HEK293 (cell line): Measurements from ENCODE around the gene PMS1.
"Not testable (repeated sequence)": the region's sequence is repeated elsewhere in the genome, so short reads cannot be mapped to it uniquely, and the experiment has no call there.

Source experiments
- CTCF ChIA-PET: fragments of 350-600 bp; formaldehyde crosslinking; extraction: SDS; loops from one replicate; lab custom pipeline; 2021; ENCODE audit warnings: antibody characterized with exemption; lab: Yijun Ruan, JAX
- POLR2A ChIA-PET: fragments of 300-600 bp; formaldehyde crosslinking; extraction: SDS; loops from one replicate; lab custom pipeline; 2020; ENCODE audit warnings: antibody characterized with exemption, inconsistent platforms; lab: Yijun Ruan, JAX
- H3K27ac ChIP-seq: fragments of 200-500 bp; sonication (Bioruptor generic); 2 replicates; pipeline ENCODE4 v1.5.1; 2014; ENCODE audit warnings: low read depth, low read length, control low read depth, inconsistent platforms; ENCODE audit errors: extremely low read depth
- H3K36me3 ChIP-seq, 2 experiments: fragments of 200-500 bp in 1 of 2; sonication (Bioruptor generic) in 1 of 2; 1 replicate in 1 of 2; 2 replicates in 1 of 2; pipeline ENCODE4 v1.5.1; 2014 to 2017; ENCODE audit warnings: inconsistent platforms in 2 of 2, low read length in 2 of 2; ENCODE audit not compliant: control insufficient read depth in 2 of 2, insufficient read depth in 1 of 2
- H3K4me1 ChIP-seq: fragments of 200-500 bp; sonication (Bioruptor generic); 2 replicates; pipeline ENCODE4 v1.5.1; 2014; ENCODE audit warnings: mild to moderate bottlenecking, low read length, inconsistent platforms; ENCODE audit not compliant: control insufficient read depth, insufficient read depth
- H3K4me3 ChIP-seq: 2 replicates; pipeline ENCODE4 v1.5.1; 2011; ENCODE audit warnings: low read depth, mild to moderate bottlenecking, control low read depth, low read length, moderate library complexity
- H3K9me3 ChIP-seq: fragments of 200-500 bp; sonication (Bioruptor generic); 2 replicates; pipeline ENCODE4 v1.5.1; 2014; ENCODE audit warnings: low read depth, low read length, inconsistent platforms; ENCODE audit not compliant: control insufficient read depth, insufficient read depth
- ZBTB1 ChIP-seq: fragments of 450-650 bp; formaldehyde crosslinking; IDR thresholded peaks from 2 replicates; pipeline ENCODE4 v1.5.1; 2016; ENCODE audit warnings: missing biosample characterization, missing genetic modification characterization
- ZNF121 ChIP-seq: fragments of 450-650 bp; formaldehyde crosslinking; IDR thresholded peaks from 2 replicates; pipeline ENCODE4 v1.5.1; 2016; ENCODE audit warnings: missing biosample characterization, missing genetic modification characterization
- ZNF132 ChIP-seq: fragments of 450-650 bp; formaldehyde crosslinking; IDR thresholded peaks from 2 replicates; pipeline ENCODE4 v1.5.1; 2017; ENCODE audit warnings: missing biosample characterization, missing genetic modification characterization, borderline replicate concordance
- ZNF146 ChIP-seq: fragments of 450-650 bp; formaldehyde crosslinking; IDR thresholded peaks from 2 replicates; pipeline ENCODE4 v1.5.1; 2016; ENCODE audit warnings: missing biosample characterization, missing genetic modification characterization
- ZNF24 ChIP-seq: fragments of 450-650 bp; formaldehyde crosslinking; IDR thresholded peaks from 2 replicates; pipeline ENCODE4 v1.5.1; 2016; ENCODE audit warnings: missing biosample characterization, missing genetic modification characterization
- ZNF26 ChIP-seq: fragments of 450-650 bp; formaldehyde crosslinking; IDR thresholded peaks from 2 replicates; pipeline ENCODE4 v1.5.1; 2016; ENCODE audit warnings: missing biosample characterization, missing genetic modification characterization
- ZNF292 ChIP-seq: fragments of 450-650 bp; formaldehyde crosslinking; IDR thresholded peaks from 2 replicates; pipeline ENCODE4 v1.5.1; 2016; ENCODE audit warnings: low read depth, missing biosample characterization, missing genetic modification characterization, borderline replicate concordance
- ZNF48 ChIP-seq: fragments of 450-650 bp; formaldehyde crosslinking; IDR thresholded peaks from 2 replicates; pipeline ENCODE4 v1.5.1; 2016; ENCODE audit warnings: missing biosample characterization, missing genetic modification characterization
- ZNF596 ChIP-seq: fragments of 450-650 bp; IDR thresholded peaks from 2 replicates; pipeline ENCODE4 v1.5.0; 2018; ENCODE audit warnings: missing biosample characterization, mild to moderate bottlenecking, missing genetic modification characterization, moderate library complexity
- ZNF629 ChIP-seq: fragments of 450-650 bp; formaldehyde crosslinking; IDR thresholded peaks from 2 replicates; pipeline ENCODE4 v1.5.1; 2017; ENCODE audit warnings: missing biosample characterization, missing genetic modification characterization
- ZNF776 ChIP-seq: fragments of 450-650 bp; formaldehyde crosslinking; IDR thresholded peaks from 2 replicates; pipeline ENCODE4 v1.5.0; 2017; ENCODE audit warnings: missing biosample characterization, missing genetic modification characterization, borderline replicate concordance
- ZNF830 ChIP-seq: fragments of 450-650 bp; IDR thresholded peaks from 2 replicates; pipeline ENCODE4 v1.5.0; 2018; ENCODE audit warnings: missing biosample characterization, missing genetic modification characterization, low read depth, mild to moderate bottlenecking, moderate library complexity
- ZNF837 ChIP-seq: fragments of 450-650 bp; formaldehyde crosslinking; IDR thresholded peaks from 2 replicates; pipeline ENCODE4 v1.5.1; 2016; ENCODE audit warnings: missing biosample characterization, missing genetic modification characterization
- ZNF843 ChIP-seq: fragments of 450-650 bp; formaldehyde crosslinking; IDR thresholded peaks from 2 replicates; pipeline ENCODE4 v1.5.1; 2016; ENCODE audit warnings: missing biosample characterization, missing genetic modification characterization
- TF ChIP-seq, protein P1 (sequence below): fragments of 450-650 bp; formaldehyde crosslinking; IDR thresholded peaks from 2 replicates; pipeline ENCODE4 v1.5.1; 2016; ENCODE audit warnings: missing biosample characterization, missing genetic modification characterization, low read depth
- TF ChIP-seq, protein P2 (sequence below): fragments of 450-650 bp; formaldehyde crosslinking; optimal IDR thresholded peaks from 2 replicates; pipeline ENCODE3; 2016; ENCODE audit warnings: missing biosample characterization, mild to moderate bottlenecking, missing genetic modification characterization

PMS1 gene

DNA sequence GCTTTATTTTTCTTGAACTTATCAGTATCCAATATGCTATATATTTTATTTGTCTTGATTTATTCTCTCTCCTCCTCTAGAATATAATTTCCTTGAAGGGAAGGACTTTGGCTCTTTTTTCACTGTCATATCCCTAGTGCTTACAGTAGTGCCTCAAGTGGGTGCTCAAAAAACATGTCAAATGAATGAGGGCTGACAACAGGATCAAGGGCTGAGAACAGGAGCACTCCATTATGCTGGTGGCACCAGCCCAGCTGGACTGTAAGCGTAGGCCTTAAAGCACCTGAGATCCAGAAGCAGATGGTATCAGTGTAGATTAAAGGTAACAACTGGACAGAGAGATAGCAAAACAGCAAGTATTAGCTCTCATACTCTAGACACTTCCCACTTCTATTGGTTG lies 46.3 kb downstream of the PMS1 start (continued):
- TF ChIP-seq ZNF132 (no peak), ZNF146 (tag by site-specific recombination) (no peak), ZNF48 (no peak), ZNF843 (tag by site-specific recombination) (no peak)
- TF ChIP-seq, protein P1, sequence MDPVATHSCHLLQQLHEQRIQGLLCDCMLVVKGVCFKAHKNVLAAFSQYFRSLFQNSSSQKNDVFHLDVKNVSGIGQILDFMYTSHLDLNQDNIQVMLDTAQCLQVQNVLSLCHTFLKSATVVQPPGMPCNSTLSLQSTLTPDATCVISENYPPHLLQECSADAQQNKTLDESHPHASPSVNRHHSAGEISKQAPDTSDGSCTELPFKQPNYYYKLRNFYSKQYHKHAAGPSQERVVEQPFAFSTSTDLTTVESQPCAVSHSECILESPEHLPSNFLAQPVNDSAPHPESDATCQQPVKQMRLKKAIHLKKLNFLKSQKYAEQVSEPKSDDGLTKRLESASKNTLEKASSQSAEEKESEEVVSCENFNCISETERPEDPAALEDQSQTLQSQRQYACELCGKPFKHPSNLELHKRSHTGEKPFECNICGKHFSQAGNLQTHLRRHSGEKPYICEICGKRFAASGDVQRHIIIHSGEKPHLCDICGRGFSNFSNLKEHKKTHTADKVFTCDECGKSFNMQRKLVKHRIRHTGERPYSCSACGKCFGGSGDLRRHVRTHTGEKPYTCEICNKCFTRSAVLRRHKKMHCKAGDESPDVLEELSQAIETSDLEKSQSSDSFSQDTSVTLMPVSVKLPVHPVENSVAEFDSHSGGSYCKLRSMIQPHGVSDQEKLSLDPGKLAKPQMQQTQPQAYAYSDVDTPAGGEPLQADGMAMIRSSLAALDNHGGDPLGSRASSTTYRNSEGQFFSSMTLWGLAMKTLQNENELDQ (tag by site-specific recombination), result no peak
- TF ChIP-seq, protein P2, sequence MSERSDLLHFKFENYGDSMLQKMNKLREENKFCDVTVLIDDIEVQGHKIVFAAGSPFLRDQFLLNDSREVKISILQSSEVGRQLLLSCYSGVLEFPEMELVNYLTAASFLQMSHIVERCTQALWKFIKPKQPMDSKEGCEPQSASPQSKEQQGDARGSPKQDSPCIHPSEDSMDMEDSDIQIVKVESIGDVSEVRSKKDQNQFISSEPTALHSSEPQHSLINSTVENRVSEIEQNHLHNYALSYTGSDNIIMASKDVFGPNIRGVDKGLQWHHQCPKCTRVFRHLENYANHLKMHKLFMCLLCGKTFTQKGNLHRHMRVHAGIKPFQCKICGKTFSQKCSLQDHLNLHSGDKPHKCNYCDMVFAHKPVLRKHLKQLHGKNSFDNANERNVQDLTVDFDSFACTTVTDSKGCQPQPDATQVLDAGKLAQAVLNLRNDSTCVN (tag by site-specific recombination), result no peak
- TF ChIP-seq, all 188 proteins: peak for 0

DNA sequence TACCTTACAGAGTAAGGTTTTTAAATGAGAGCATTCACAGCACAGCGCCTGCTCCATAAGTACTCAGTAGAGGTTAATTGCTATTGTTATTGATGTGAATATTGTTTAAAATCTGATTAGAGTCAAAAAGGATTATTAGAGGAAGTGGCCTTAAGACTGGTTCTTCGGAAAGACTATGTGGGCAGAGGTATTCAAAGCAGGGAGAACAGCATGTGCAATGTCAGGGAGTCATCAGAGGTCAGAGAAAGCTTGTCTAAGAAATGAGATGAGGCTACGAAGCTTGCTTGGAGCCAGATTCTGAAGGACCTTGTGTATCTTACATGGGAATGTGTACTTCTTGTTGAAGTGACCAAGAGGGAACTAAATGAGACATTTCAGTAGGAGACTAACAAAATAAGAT lies 49.8 kb downstream of the PMS1 start:
- no peak overlapping the region for H3K4me3 ChIP-seq
- peaks cover 26% of the 10 kb centered on the region for H3K4me1 ChIP-seq
- H3K27ac ChIP-seq, result no peak overlapping the region
- TF ChIP-seq ZNF629 (tag by site-specific recombination) (no peak), ZNF837 (tag by site-specific recombination) (no peak), ZNF24 (tag by site-specific recombination) (no peak), ZNF292 (tag by site-specific recombination) (no peak), ZNF26 (tag by site-specific recombination) (no peak), ZBTB1 (tag by site-specific recombination) (no peak), ZNF596 (tag by site-specific recombination) (no peak), ZNF776 (tag by site-specific recombination) (no peak), ZNF830 (no peak)
- ChIA-PET POLR2A (no interaction called here), CTCF (no interaction called here)
- H3K36me3 ChIP-seq, result no peaks in the 10 kb centered on the region
- H3K9me3 ChIP-seq, result no peaks in the 10 kb centered on the region

- TF ChIP-seq ZNF121 (tag by site-specific recombination), result peak; percentile 93
- CTCF ChIA-PET, H3K4me3 ChIP-seq, H3K27ac ChIP-seq, H3K36me3 ChIP-seq, H3K9me3 ChIP-seq, POLR2A ChIA-PET: not testable (repeated sequence)
- H3K4me1 ChIP-seq, result peaks cover 20% of the 10 kb centered on the region
Observed at GRCh38 chr2:189834642-189835041, 50.4 kb downstream of the PMS1 start.
